Mesodermal cell (in vitro differentiated cells): ENCODE measurements around the gene KRTAP5-4. TPM values are rescaled to one million over a fixed set of nuclear protein-coding genes. Genes with fewer than 3 reads are reported as not detected.
"Not testable (repeated sequence)": the region's sequence is repeated elsewhere in the genome, so short reads cannot be mapped to it uniquely, and the experiment has no call there.

Source experiments
- H3K27ac ChIP-seq: 2 replicates; pipeline ENCODE4 v1.7.0; 2013; ENCODE audit warnings: mild to moderate bottlenecking, low read depth, low read length, moderate library complexity; ENCODE audit not compliant: severe bottlenecking
- H3K36me3 ChIP-seq: 2 replicates; pipeline ENCODE4 v1.7.1; 2013; ENCODE audit warnings: mild to moderate bottlenecking, low read length, moderate library complexity; ENCODE audit not compliant: control insufficient read depth, insufficient read depth
- H3K4me1 ChIP-seq: one replicate; pipeline ENCODE4 v1.7.1; 2013; ENCODE audit warnings: mild to moderate bottlenecking, low read length; ENCODE audit not compliant: insufficient read depth, control insufficient read depth, poor library complexity, severe bottlenecking
- H3K4me3 ChIP-seq: 2 replicates; pipeline ENCODE4 v1.7.0; 2013; ENCODE audit warnings: low read length, control low read depth, mild to moderate bottlenecking; ENCODE audit not compliant: insufficient read depth, poor library complexity, severe bottlenecking; ENCODE audit errors: extremely low read depth
- H3K9me3 ChIP-seq: 2 replicates; pipeline ENCODE4 v1.7.1; 2013; ENCODE audit warnings: mild to moderate bottlenecking, low read length, moderate library complexity; ENCODE audit not compliant: control insufficient read depth
- WGBS, 2 experiments: methylation state at CpG; one replicate each; pipeline ENCODE4 v1.1.5; 2013; ENCODE audit warnings: missing lambda C conversion rate in 2 of 2; ENCODE audit not compliant: insufficient coverage in 2 of 2; 5-methylcytosine and 5-hydroxymethylcytosine counted together
- polyA plus RNA-seq, 2 experiments: library from polyadenylated mRNA; stranded (reverse); fragments of 50-300 nt; gene quantifications; one replicate each; pipeline ENCODE4 v1.2.3, GENCODE V29; 2013

KRTAP5-4 gene, protein sequence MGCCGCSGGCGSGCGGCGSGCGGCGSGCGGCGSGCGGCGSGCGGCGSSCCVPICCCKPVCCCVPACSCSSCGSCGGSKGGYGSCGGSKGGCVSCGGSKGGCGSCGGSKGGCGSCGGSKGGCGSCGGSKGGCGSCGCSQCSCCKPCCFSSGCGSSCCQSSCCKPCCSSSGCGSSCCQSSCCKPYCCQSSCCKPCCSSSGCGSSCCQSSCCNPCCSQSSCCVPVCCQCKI
- not detected for polyA plus RNA-seq (2013, experiment 1 of 2)
- polyA plus RNA-seq (2013, experiment 2 of 2) = not detected

GRCh38 chr11:1622086-1622485 is at the start of gene KRTAP5-4:
KRTAP5-4 (minus strand) TSS chr11:1622138; CDS start chr11:1622093, 45 bp downstream.
- Histone ChIP-seq H3K36me3 (no peaks in the 10 kb centered on the region), H3K27ac (no peak within 1 kb of the TSS), H3K4me3 (no peak within 1 kb of the TSS), H3K9me3 (no peaks in the 10 kb centered on the region), H3K4me1 (no peaks in the 10 kb centered on the region)
- 100% methylated on average over 1 of the region's 1 CpG; no CpG with 5 or more reads in 1 of the 2 experiments for WGBS, 2 experiments

DNA sequence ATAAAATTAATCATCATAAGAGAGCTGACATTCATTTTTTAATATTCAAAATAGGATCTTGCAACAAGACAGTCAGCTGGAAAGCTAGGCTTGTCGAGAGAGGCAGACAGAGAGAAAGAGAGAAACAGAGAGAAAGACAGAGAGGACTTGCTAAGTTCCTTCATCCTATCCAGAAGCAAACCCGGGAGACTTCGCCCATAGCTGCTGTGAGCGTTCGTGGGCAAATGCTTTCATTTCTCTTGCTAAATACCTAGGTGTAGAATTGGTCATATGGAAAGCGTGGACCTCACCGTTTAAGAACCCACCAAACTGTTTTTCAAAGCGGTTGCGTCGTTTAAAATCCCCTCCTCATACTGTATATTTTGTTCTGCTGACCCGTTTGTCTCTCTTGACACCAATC is 49.7 kb upstream of the KRTAP5-4 start:
- H3K36me3 ChIP-seq = no peaks in the 10 kb centered on the region
- peaks cover 10% of the 10 kb centered on the region for H3K4me1 ChIP-seq
- no peak overlapping the region for H3K4me3 ChIP-seq
- H3K27ac ChIP-seq = no peak overlapping the region
- 87 to 89% methylated on average over 8 to 10 of the region's 11 CpGs for WGBS, 2 experiments
- H3K9me3 ChIP-seq = no peaks in the 10 kb centered on the region

GRCh38 chr11:1670905-1671371 is 49.0 kb upstream of the KRTAP5-4 start:
- Histone ChIP-seq H3K4me1 (peaks cover 10% of the 10 kb centered on the region), H3K4me3 (no peak overlapping the region), H3K9me3 (no peaks in the 10 kb centered on the region), H3K36me3 (no peaks in the 10 kb centered on the region), H3K27ac (no peak overlapping the region)
- WGBS, 2 experiments = 92 to 96% methylated on average over 8 to 9 of the region's 11 CpGs

GRCh38 chr11:1670457-1670856 is 48.5 kb upstream of the KRTAP5-4 start:
- not testable (repeated sequence) for H3K4me3 ChIP-seq
- WGBS, 2 experiments = 100% methylated on average over 1 of the region's 1 CpG; no CpG with 5 or more reads in 1 of the 2 experiments

DNA sequence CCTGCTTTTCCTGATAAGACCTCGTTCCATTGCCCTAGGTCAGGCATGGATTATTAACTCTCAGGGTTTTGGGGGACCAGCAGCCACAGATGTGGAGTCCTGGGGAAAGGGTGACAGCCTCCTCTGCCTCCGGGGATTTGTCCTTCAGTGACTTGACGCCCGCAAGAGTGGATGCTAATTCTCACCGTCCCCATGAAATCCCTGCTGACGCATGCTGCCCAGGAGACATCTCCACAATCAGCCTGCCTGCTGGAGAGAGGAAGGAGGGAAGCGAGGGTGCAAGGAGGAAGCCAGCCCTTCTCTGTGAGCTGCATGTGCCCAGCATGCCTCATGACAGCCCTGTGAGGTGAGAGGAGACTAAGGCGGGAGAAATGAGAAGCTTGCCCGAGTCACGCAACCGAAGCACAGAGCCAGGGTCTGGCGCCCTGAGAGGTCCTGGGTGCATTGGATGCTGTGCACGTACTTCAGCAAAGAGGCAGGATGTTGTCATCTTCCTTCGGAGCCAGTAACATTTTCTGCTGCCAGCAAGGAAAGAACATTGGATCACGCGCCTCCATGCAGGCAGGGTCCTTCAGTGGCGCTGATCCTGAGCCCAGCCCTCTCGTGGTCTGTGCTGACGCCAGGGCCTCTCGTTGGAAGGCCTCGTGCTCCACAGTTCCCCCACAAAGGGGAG is 47.7 kb upstream of the KRTAP5-4 start:
- Histone ChIP-seq H3K36me3 (no peaks in the 10 kb centered on the region), H3K27ac (no peak overlapping the region), H3K4me1 (peaks cover 10% of the 10 kb centered on the region), H3K9me3 (no peaks in the 10 kb centered on the region), H3K4me3 (no peak overlapping the region)
- 88 to 94% methylated on average over 19 to 21 of the region's 21 CpGs for WGBS, 2 experiments

More at GRCh38 chr11:1670457-1670856, 48.5 kb upstream of the KRTAP5-4 start:
- H3K36me3 ChIP-seq, H3K9me3 ChIP-seq, H3K27ac ChIP-seq: not testable (repeated sequence)
- H3K4me1 ChIP-seq = peaks cover 10% of the 10 kb centered on the region

DNA sequence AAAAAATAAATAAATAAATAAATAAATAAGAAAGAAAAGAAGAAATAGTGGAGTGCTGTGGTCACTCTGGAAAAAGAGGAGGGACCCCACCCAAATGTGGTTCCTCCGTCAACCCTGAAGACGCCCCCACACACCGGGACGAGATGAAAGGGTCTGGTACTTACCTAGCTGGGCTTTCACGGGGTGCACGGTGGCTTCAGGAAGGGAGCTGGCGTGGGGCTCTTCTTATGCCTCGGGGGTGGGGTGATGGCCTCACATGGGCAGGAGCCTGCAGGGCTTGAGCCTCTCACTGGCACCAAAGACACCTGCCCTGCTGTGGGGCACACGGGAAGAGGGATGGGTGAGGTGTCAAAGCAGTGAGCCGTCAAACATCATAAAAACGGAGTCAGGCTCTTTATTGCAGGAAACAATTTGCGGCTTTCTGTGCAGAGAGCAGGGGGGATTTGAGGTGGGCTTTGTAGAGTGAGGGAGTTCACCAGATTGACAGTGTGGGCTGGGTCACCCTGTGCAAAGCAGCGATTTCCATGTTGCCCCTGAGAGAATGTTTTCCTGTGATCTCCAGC is 47.1 kb upstream of the KRTAP5-4 start:
- WGBS, 2 experiments = 81 to 90% methylated on average over 12 to 13 of the region's 13 CpGs
- Histone ChIP-seq H3K4me1 (peaks cover 10% of the 10 kb centered on the region), H3K36me3 (no peaks in the 10 kb centered on the region), H3K27ac (no peak overlapping the region), H3K9me3 (no peaks in the 10 kb centered on the region), H3K4me3 (no peak overlapping the region)

DNA sequence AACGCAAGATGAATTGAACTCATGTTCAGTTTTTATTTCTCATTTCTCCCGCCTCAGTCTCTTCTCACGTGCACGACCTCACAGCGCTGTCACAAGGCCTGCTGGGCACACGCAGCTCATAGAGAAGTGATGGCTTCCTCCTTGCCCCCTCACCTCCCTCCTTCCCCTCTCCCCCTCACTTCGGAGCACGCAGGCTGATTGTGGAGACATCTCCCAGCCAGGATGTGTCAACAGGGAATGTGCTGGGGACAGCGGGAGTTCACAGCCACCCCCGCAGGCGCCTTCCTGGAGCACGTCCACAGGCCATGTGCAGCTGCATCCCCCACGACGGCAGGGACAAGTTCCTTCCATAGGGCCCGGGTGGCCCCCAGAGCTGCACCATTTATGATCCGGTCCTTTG is 46.0 kb upstream of the KRTAP5-4 start:
- H3K9me3 ChIP-seq = no peaks in the 10 kb centered on the region
- H3K27ac ChIP-seq = peak overlapping the region; percentile 29
- H3K36me3 ChIP-seq = no peaks in the 10 kb centered on the region
- 56 to 59% methylated on average over 13 to 16 of the region's 16 CpGs for WGBS, 2 experiments
- H3K4me3 ChIP-seq = no peak overlapping the region
- H3K4me1 ChIP-seq = peaks cover 10% of the 10 kb centered on the region

- no peaks in the 10 kb centered on the region for H3K36me3 ChIP-seq
- H3K9me3 ChIP-seq = no peaks in the 10 kb centered on the region
- WGBS, 2 experiments = 89 to 92% methylated on average over 12 to 16 of the region's 24 CpGs
- no peak overlapping the region for H3K4me3 ChIP-seq
- H3K4me1 ChIP-seq = peaks cover 10% of the 10 kb centered on the region
- peak overlapping the region; percentile 41 for H3K27ac ChIP-seq
Observed at GRCh38 chr11:1667121-1667850, 45.3 kb upstream of the KRTAP5-4 start.

GRCh38 chr11:1665313-1665712 is 43.4 kb upstream of the KRTAP5-4 start:
- Histone ChIP-seq H3K9me3 (no peaks in the 10 kb centered on the region), H3K4me1 (peaks cover 10% of the 10 kb centered on the region), H3K27ac (no peak overlapping the region), H3K4me3 (no peak overlapping the region), H3K36me3 (no peaks in the 10 kb centered on the region)
- WGBS, 2 experiments = 79 to 100% methylated on average over 2 to 4 of the region's 8 CpGs

- H3K27ac ChIP-seq, H3K4me1 ChIP-seq, H3K4me3 ChIP-seq, H3K9me3 ChIP-seq, H3K36me3 ChIP-seq: not testable (repeated sequence)
- 0 to 67% methylated on average over 1 to 9 of the region's 18 CpGs for WGBS, 2 experiments
Observed at GRCh38 chr11:1662699-1663283, 40.9 kb upstream of the KRTAP5-4 start.
